HepG2 (cell line): ENCODE measurements around the gene GPR179. TPM values are rescaled to one million over a fixed set of nuclear protein-coding genes. Genes with fewer than 3 reads are reported as not detected.
A peak's percentile ranks its signal among the peaks of the same experiment; 100 is the strongest.
"Not testable (repeated sequence)": the region's sequence is repeated elsewhere in the genome, so short reads cannot be mapped to it uniquely, and the experiment has no call there.

Experiments
- ARID5B ChIP-seq: IDR thresholded peaks from 2 replicates; pipeline ENCODE4 v1.4.0; 2020; ENCODE audit warnings: mild to moderate bottlenecking, missing genetic modification reagents
- ARNTL ChIP-seq: sonication (generic); formaldehyde crosslinking; IDR thresholded peaks from 2 replicates; pipeline ENCODE4 v1.4.0; 2020; ENCODE audit warnings: mild to moderate bottlenecking, missing genetic modification reagents
- ASH2L ChIP-seq: fragments of 300-600, 200-600 bp; sonication (generic); IDR thresholded peaks from 2 replicates; pipeline ENCODE4 v1.7.0; 2017; ENCODE audit warnings: low read depth, mild to moderate bottlenecking, moderate library complexity, mixed read lengths, low read length; ENCODE audit not compliant: insufficient read length
- CREM ChIP-seq, 2 experiments: sonication (generic) in 1 of 2; formaldehyde crosslinking in 1 of 2; IDR thresholded peaks; 2 replicates each; pipeline versions ENCODE4 v1.4.0 to v1.6.1; 2016 to 2020; ENCODE audit warnings: antibody characterized with exemption in 1 of 2, mild to moderate bottlenecking in 1 of 2, missing genetic modification reagents in 1 of 2
- FOXK1 ChIP-seq: sonication (generic); formaldehyde crosslinking; IDR thresholded peaks from 2 replicates; pipeline ENCODE4 v1.4.0; 2020; ENCODE audit warnings: low read depth, missing genetic modification reagents, borderline replicate concordance
- HOXA5 ChIP-seq: sonication (generic); formaldehyde crosslinking; IDR thresholded peaks from 2 replicates; pipeline ENCODE4 v1.4.0; 2020; ENCODE audit warnings: missing genetic modification reagents
- KLF12 ChIP-seq: sonication (generic); formaldehyde crosslinking; IDR thresholded peaks from 2 replicates; pipeline ENCODE4 v1.4.0; 2020; ENCODE audit warnings: missing genetic modification reagents, borderline replicate concordance
- MXD3 ChIP-seq: IDR thresholded peaks from 2 replicates; pipeline ENCODE4 v1.6.1; 2016; ENCODE audit warnings: mild to moderate bottlenecking, missing biosample characterization, missing genetic modification reagents
- RARA ChIP-seq: IDR thresholded peaks from 2 replicates; pipeline ENCODE4 v1.6.1; 2016; ENCODE audit warnings: missing genetic modification reagents, missing compliant biosample characterization
- SIN3A ChIP-seq: IDR thresholded peaks from 2 replicates; pipeline ENCODE4 v1.6.1; 2011; ENCODE audit warnings: low read depth, mild to moderate bottlenecking, control low read depth, low read length, borderline replicate concordance
- ZBTB14 ChIP-seq: sonication (generic); formaldehyde crosslinking; IDR thresholded peaks from 2 replicates; pipeline ENCODE4 v1.4.0; 2020; ENCODE audit warnings: missing genetic modification reagents
- ZBTB25 ChIP-seq: IDR thresholded peaks from 2 replicates; pipeline ENCODE4 v1.6.1; 2018; ENCODE audit warnings: missing genetic modification reagents
- ZFP37 ChIP-seq: sonication (generic); formaldehyde crosslinking; IDR thresholded peaks from 2 replicates; pipeline ENCODE4 v1.4.0; 2020; ENCODE audit warnings: missing genetic modification reagents, borderline replicate concordance
- ZNF563 ChIP-seq: sonication (generic); formaldehyde crosslinking; IDR thresholded peaks from 2 replicates; pipeline ENCODE4 v1.8.0; 2022; ENCODE audit warnings: mild to moderate bottlenecking, moderate library complexity, missing genetic modification reagents
- ZNF605 ChIP-seq: sonication (generic); formaldehyde crosslinking; IDR thresholded peaks from 2 replicates; pipeline ENCODE4 v1.8.0; 2022; ENCODE audit warnings: mild to moderate bottlenecking, missing genetic modification reagents
- ZNF609 ChIP-seq: sonication (generic); formaldehyde crosslinking; IDR thresholded peaks from 2 replicates; pipeline ENCODE4 v1.4.0; 2020; ENCODE audit warnings: mild to moderate bottlenecking, missing genetic modification reagents, borderline replicate concordance
- polyA plus RNA-seq, 8 experiments: library from polyadenylated mRNA; depleted of rRNA in 3 of 8; stranded (reverse) in 7 of 8; unstranded in 1 of 8; fragments of >200 nt; fragmentation: Illumina TruSeq in 4 of 8; extraction: Trizol in 4 of 8; gene quantifications; 2 replicates each; pipeline versions ENCODE4 v1.2.1 to v1.2.3, GENCODE V29; 2011 to 2016; ENCODE audit warnings: low read depth in 4 of 8, missing spikeins in 1 of 8, mixed read lengths in 1 of 8; ENCODE audit not compliant: insufficient read depth in 1 of 8
- total RNA-seq, 5 experiments: library from RNA; depleted of rRNA; stranded (reverse); fragments of >200 nt; fragmentation: Illumina TruSeq; extraction: Trizol; gene quantifications; 2 replicates each; pipeline ENCODE4 v1.2.3, GENCODE V29; 2016; ENCODE audit warnings: low read depth in 1 of 5

The GPR179 gene
- total and polyA plus RNA-seq, 2 of the 13 experiments (the other 11 are each of a cell fraction or from before 2014, with no cell fraction given), result 0.03 TPM; not detected in 1

- TF ChIP-seq ARNTL (peak; percentile 87), FOXK1 (CRISPR knock-in tag) (peak; percentile 37; the same call in 1 of the 2 replicates), ZNF563 (CRISPR knock-in tag) (peak; percentile 85), KLF12 (CRISPR knock-in tag) (peak; percentile 52; the same call in 1 of the 2 replicates), HOXA5 (peak; percentile 56; the same call in 1 of the 2 replicates), ZFP37 (CRISPR knock-in tag) (peak; percentile 67; the same call in 1 of the 2 replicates), ARID5B (CRISPR knock-in tag) (peak; percentile 40; the same call in 1 of the 2 replicates), ZNF609 (0 out of 2 replicates have a peak, but pooled peaks have one; percentile 19), ZBTB14 (peak; percentile 97), SIN3A (0 out of 2 replicates have a peak, but pooled peaks have one; percentile 9), ZBTB25 (CRISPR knock-in tag) (0 out of 2 replicates have a peak, but pooled peaks have one; percentile 69), RARA (CRISPR knock-in tag) (peak; percentile 43; the same call in 1 of the 2 replicates), MXD3 (CRISPR knock-in tag) (0 out of 2 replicates have a peak, but pooled peaks have one; percentile 34), ASH2L (peak; percentile 45), CREM (IDR thresholded peaks at IDR 0.05) (peak; percentile 62), ZNF605 (CRISPR knock-in tag) (peak; percentile 56)
- not testable (repeated sequence) for TF ChIP-seq CREM (CRISPR knock-in tag; IDR thresholded peaks at IDR 0.05)
These were observed 46.8 kb downstream of the GPR179 start, which contains the start of gene MRPL45 (continued) for GRCh38 chr17:38296834-38297517.
